ENCODE measurements around the gene RAB3D. TPM values are rescaled to one million over a fixed set of nuclear protein-coding genes. Genes with fewer than 3 reads are reported as not detected.
A peak's percentile ranks its signal among the peaks of the same experiment; 100 is the strongest.

Gene RAB3D
- total RNA-seq, 1 experiment from 2014 or later, result 28.9 TPM

- no peak overlapping the region for H3K4me3 ChIP-seq (replicated peaks in 1 of 2; ENCODE audit: low read depth in 1 of 2, low read length in 2 of 2)
- no peaks in the 10 kb centered on the region for H3K9me2 ChIP-seq (ENCODE audit: insufficient read depth)
- H3K9me3 ChIP-seq (ENCODE audit: control insufficient read depth in 1 of 2, insufficient read depth in 1 of 2, low read depth in 1 of 2, low read length in 2 of 2), result no peaks in the 10 kb centered on the region
- H3K79me2 ChIP-seq (ENCODE audit: insufficient read depth, low read length), result no peaks in the 10 kb centered on the region
- no peaks in the 10 kb centered on the region for H4K20me1 ChIP-seq (ENCODE audit: insufficient read depth)
- peaks cover 0 to 2% of the 10 kb centered on the region in 2 experiments; a peak in 1 of 4 replicates for H3K36me3 ChIP-seq (ENCODE audit: control insufficient read depth in 1 of 2, insufficient read depth in 2 of 2, low read length in 2 of 2)
- RAD21 ChIA-PET (ENCODE audit: low non-redundant PET in 1 of 2, low total read pairs in 2 of 2, uncharacterized antibody in 2 of 2, unreplicated experiment in 2 of 2), result no interaction called here
- BruUV-seq (replicated peaks), result no TSS peak
- H3K4me1 ChIP-seq (ENCODE audit: control insufficient read depth in 1 of 2, insufficient read depth in 2 of 2, low read length in 2 of 2), result peaks cover 5 to 13% of the 10 kb centered on the region in 2 experiments
- H3K9ac ChIP-seq (ENCODE audit: low read length), result no peak overlapping the region
- DNase-seq (ENCODE audit: low read depth, low spot score), result no peak
- CTCF ChIA-PET, result interaction anchor here (0.6 kb wide), 1 partner anchor 226 kb away, joined by 3 read pairs; no protein-coding TSS in a partner anchor
- intact Hi-C loops (cut with micrococcal nuclease), result no loop called here
- H3K27ac ChIP-seq (ENCODE audit: low read depth, low read length), result peak overlapping the region; percentile 27; the same call in 1 of the 2 replicates
- TF ChIP-seq REST (IDR thresholded peaks at IDR 0.05; ENCODE audit: low read depth), result no peak
- no peak for TF ChIP-seq POLR2AphosphoS5 (IDR thresholded peaks at IDR 0.05; ENCODE audit: low read depth, low read length)
- no peak for TF ChIP-seq ATF3 (IDR thresholded peaks at IDR 0.05)
- TF ChIP-seq RAD21 (IDR thresholded peaks at IDR 0.05; ENCODE audit: low read depth), result no peak
- no peaks in the 10 kb centered on the region for H3K27me3 ChIP-seq (ENCODE audit: insufficient read depth, low read length)
- H3K4me2 ChIP-seq (ENCODE audit: low read length), result 0 out of 2 replicates have a peak overlapping the region, but pooled peaks have one; percentile 2
- ATAC-seq, result peak; percentile 89
- H2AFZ ChIP-seq (ENCODE audit: low read depth, low read length, poor library complexity, severe bottlenecking), result no peak overlapping the region
- POLR2A ChIA-PET, result interaction anchor here (1.8 kb wide), 1 partner anchor 13 kb away, joined by 11 read pairs; the partner anchor contains the start of gene SWSAP1
Measured at GRCh38 chr19:11361037-11361770, 21.7 kb upstream of the RAB3D start.

Measured in HCT116 (cell line).